ENCODE data around the gene RFPL3.
A peak's percentile ranks its signal among the peaks of the same experiment; 100 is the strongest.
"Not testable (repeated sequence)": the region's sequence is repeated elsewhere in the genome, so short reads cannot be mapped to it uniquely, and the experiment has no call there.

Gene RFPL3

DNA sequence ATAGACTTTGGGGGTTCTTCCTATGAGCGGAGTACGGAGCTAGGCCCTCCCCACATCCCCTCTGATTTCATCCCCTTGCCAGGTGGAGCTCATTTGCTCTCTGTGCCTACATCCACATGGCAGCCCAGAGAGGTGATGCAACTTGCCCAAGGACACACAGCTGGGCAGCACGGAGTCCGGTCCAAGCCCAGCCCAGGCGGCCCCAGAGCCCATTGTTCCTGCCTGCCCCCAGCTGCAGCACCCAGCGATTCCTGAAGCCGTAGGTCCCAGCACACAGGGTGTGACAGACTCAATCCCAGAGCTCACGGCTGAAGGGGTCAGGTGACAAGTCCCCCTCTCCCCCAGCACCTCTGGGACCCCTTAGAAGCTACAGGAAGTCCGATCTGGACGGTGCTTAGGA lies 22.2 kb upstream of the RFPL3 start:
- H2AFZ ChIP-seq (ENCODE audit: low read length), result no peak overlapping the region
- no peak overlapping the region for H3K4me2 ChIP-seq (ENCODE audit: insufficient read depth, low read length, poor library complexity, severe bottlenecking)
- peak overlapping the region; percentile 97 for H2BK5ac ChIP-seq (ENCODE audit: low read length)
- H3K18ac ChIP-seq (ENCODE audit: low read length), result peak overlapping the region; percentile 90
- peak overlapping the region; percentile 5 for H3K14ac ChIP-seq (ENCODE audit: low read length)
- H3K79me1 ChIP-seq (ENCODE audit: low read depth, low read length), result peaks cover 3% of the 10 kb centered on the region
- no peaks in the 10 kb centered on the region for H3K27me3 ChIP-seq (ENCODE audit: control insufficient read depth in 3 of 3, insufficient read depth in 3 of 3, low read depth in 1 of 3, low read length in 3 of 3)
- H3K23ac ChIP-seq (ENCODE audit: low read depth, low read length, poor library complexity), result no peak overlapping the region
- H3K36me3 ChIP-seq (replicated peaks in 1 of 2; ENCODE audit: control insufficient read depth in 2 of 2, insufficient read depth in 2 of 2, low read length in 2 of 2), result no peaks in the 10 kb centered on the region
- H2BK120ac ChIP-seq (ENCODE audit: low read depth, low read length), result peak overlapping the region; percentile 84
- H3K9me3 ChIP-seq (replicated peaks in 1 of 2; ENCODE audit: control insufficient read depth in 2 of 2, insufficient read depth in 1 of 2, low read depth in 1 of 2, low read length in 2 of 2), result peaks cover 0 to 2% of the 10 kb centered on the region in 2 donors
- no peak overlapping the region for H3K4me3 ChIP-seq (ENCODE audit: low read length in 2 of 2)
- H4K8ac ChIP-seq (ENCODE audit: low read depth, low read length), result peak overlapping the region; percentile 94
- peak overlapping the region; percentile 81 for H4K91ac ChIP-seq (ENCODE audit: low read depth, low read length, poor library complexity)
- peak overlapping the region; percentile 32 for H2BK15ac ChIP-seq (ENCODE audit: low read length)
- peak overlapping the region; percentile 63 for H2BK12ac ChIP-seq (ENCODE audit: low read length)
- peak overlapping the region; percentile 31 for H3K9ac ChIP-seq (ENCODE audit: low read depth, low read length, poor library complexity)
- peaks cover 35 to 47% of the 10 kb centered on the region in 2 donors for H3K4me1 ChIP-seq (ENCODE audit: control insufficient read depth in 2 of 2, insufficient read depth in 1 of 2, low read depth in 1 of 2, low read length in 2 of 2)
- no CpG with 5 or more reads among the region's 10 CpGs for WGBS, 2 donors (ENCODE audit: extremely low coverage in 2 of 2, insufficient read length in 2 of 2, insufficient replicate concordance in 1 of 2)
- peak overlapping the region; percentile 99 for H3K27ac ChIP-seq (replicated peaks; ENCODE audit: low read length)
- peak overlapping the region; percentile 93 for H2AK5ac ChIP-seq (ENCODE audit: low read depth, low read length)
- DNase-seq (ENCODE audit: low spot score), result no peak
- H3K4ac ChIP-seq (ENCODE audit: low read length), result peak overlapping the region; percentile 0

GRCh38 chr22:32336121-32336603 lies 21.5 kb upstream of the RFPL3 start:
- peaks cover 0 to 2% of the 10 kb centered on the region in 2 donors for H3K9me3 ChIP-seq (replicated peaks in 1 of 2; ENCODE audit: control insufficient read depth in 2 of 2, insufficient read depth in 1 of 2, low read depth in 1 of 2, low read length in 2 of 2)
- no peak overlapping the region for H3K4me2 ChIP-seq (ENCODE audit: insufficient read depth, low read length, poor library complexity, severe bottlenecking)
- peak overlapping the region; percentile 9 for H2AFZ ChIP-seq (ENCODE audit: low read length)
- H2BK12ac ChIP-seq (ENCODE audit: low read length), result no peak overlapping the region
- H3K23ac ChIP-seq (ENCODE audit: low read depth, low read length, poor library complexity), result no peak overlapping the region
- H3K4me3 ChIP-seq (ENCODE audit: low read length in 2 of 2), result no peak overlapping the region
- H3K14ac ChIP-seq (ENCODE audit: low read length), result no peak overlapping the region
- no peak overlapping the region for H4K91ac ChIP-seq (ENCODE audit: low read depth, low read length, poor library complexity)
- peak overlapping the region; percentile 99 for H3K27ac ChIP-seq (replicated peaks; ENCODE audit: low read length)
- H3K36me3 ChIP-seq (replicated peaks in 1 of 2; ENCODE audit: control insufficient read depth in 2 of 2, insufficient read depth in 2 of 2, low read length in 2 of 2), result no peaks in the 10 kb centered on the region
- H3K4me1 ChIP-seq (ENCODE audit: control insufficient read depth in 2 of 2, insufficient read depth in 1 of 2, low read depth in 1 of 2, low read length in 2 of 2), result peaks cover 42 to 53% of the 10 kb centered on the region in 2 donors
- peak overlapping the region; percentile 97 for H2BK5ac ChIP-seq (ENCODE audit: low read length)
- H3K79me1 ChIP-seq (ENCODE audit: low read depth, low read length), result peaks cover 3% of the 10 kb centered on the region
- no peaks in the 10 kb centered on the region for H3K27me3 ChIP-seq (ENCODE audit: control insufficient read depth in 3 of 3, insufficient read depth in 3 of 3, low read depth in 1 of 3, low read length in 3 of 3)
- H2BK15ac ChIP-seq (ENCODE audit: low read length), result no peak overlapping the region
- H2BK120ac ChIP-seq (ENCODE audit: low read depth, low read length), result peak overlapping the region; percentile 64
- peak; percentile 78 for DNase-seq (ENCODE audit: low spot score)
- no peak overlapping the region for H2AK5ac ChIP-seq (ENCODE audit: low read depth, low read length)
- no CpG with 5 or more reads among the region's 13 CpGs for WGBS, 2 donors (ENCODE audit: extremely low coverage in 2 of 2, insufficient read length in 2 of 2, insufficient replicate concordance in 1 of 2)
- no peak overlapping the region for H3K4ac ChIP-seq (ENCODE audit: low read length)
- H3K18ac ChIP-seq (ENCODE audit: low read length), result no peak overlapping the region
- H3K9ac ChIP-seq (ENCODE audit: low read depth, low read length, poor library complexity), result no peak overlapping the region
- H4K8ac ChIP-seq (ENCODE audit: low read depth, low read length), result no peak overlapping the region

GRCh38 chr22:32336771-32337424 lies 20.8 kb upstream of the RFPL3 start:
- Histone ChIP-seq H3K79me1 (ENCODE audit: low read depth, low read length) (peaks cover 3% of the 10 kb centered on the region), H4K8ac (ENCODE audit: low read depth, low read length) (no peak overlapping the region), H3K4me1 (ENCODE audit: control insufficient read depth in 2 of 2, insufficient read depth in 1 of 2, low read depth in 1 of 2, low read length in 2 of 2) (peaks cover 48 to 56% of the 10 kb centered on the region in 2 donors), H3K27ac (replicated peaks; ENCODE audit: low read length) (peak overlapping the region; percentile 99), H3K4me3 (ENCODE audit: low read length in 2 of 2) (no peak overlapping the region), H3K14ac (ENCODE audit: low read length) (no peak overlapping the region), H4K91ac (ENCODE audit: low read depth, low read length, poor library complexity) (peak overlapping the region; percentile 95), H3K23ac (ENCODE audit: low read depth, low read length, poor library complexity) (no peak overlapping the region), H3K4me2 (ENCODE audit: insufficient read depth, low read length, poor library complexity, severe bottlenecking) (no peak overlapping the region), H2BK15ac (ENCODE audit: low read length) (no peak overlapping the region), H3K18ac (ENCODE audit: low read length) (peak overlapping the region; percentile 78), H2BK12ac (ENCODE audit: low read length) (peak overlapping the region; percentile 27), H2BK5ac (ENCODE audit: low read length) (peak overlapping the region; percentile 93), H3K36me3 (replicated peaks in 1 of 2; ENCODE audit: control insufficient read depth in 2 of 2, insufficient read depth in 2 of 2, low read length in 2 of 2) (no peaks in the 10 kb centered on the region), H3K9ac (ENCODE audit: low read depth, low read length, poor library complexity) (no peak overlapping the region), H3K27me3 (ENCODE audit: control insufficient read depth in 3 of 3, insufficient read depth in 3 of 3, low read depth in 1 of 3, low read length in 3 of 3) (no peaks in the 10 kb centered on the region), H2AFZ (ENCODE audit: low read length) (peak overlapping the region; percentile 9), H2AK5ac (ENCODE audit: low read depth, low read length) (peak overlapping the region; percentile 72), H3K9me3 (replicated peaks in 1 of 2; ENCODE audit: control insufficient read depth in 2 of 2, insufficient read depth in 1 of 2, low read depth in 1 of 2, low read length in 2 of 2) (peaks cover 0 to 2% of the 10 kb centered on the region in 2 donors), H2BK120ac (ENCODE audit: low read depth, low read length) (peak overlapping the region; percentile 50), H3K4ac (ENCODE audit: low read length) (peak overlapping the region; percentile 13)
- DNase-seq (ENCODE audit: low spot score), result no peak
- no CpG with 5 or more reads among the region's 10 CpGs for WGBS, 2 donors (ENCODE audit: extremely low coverage in 2 of 2, insufficient read length in 2 of 2, insufficient replicate concordance in 1 of 2)

DNA sequence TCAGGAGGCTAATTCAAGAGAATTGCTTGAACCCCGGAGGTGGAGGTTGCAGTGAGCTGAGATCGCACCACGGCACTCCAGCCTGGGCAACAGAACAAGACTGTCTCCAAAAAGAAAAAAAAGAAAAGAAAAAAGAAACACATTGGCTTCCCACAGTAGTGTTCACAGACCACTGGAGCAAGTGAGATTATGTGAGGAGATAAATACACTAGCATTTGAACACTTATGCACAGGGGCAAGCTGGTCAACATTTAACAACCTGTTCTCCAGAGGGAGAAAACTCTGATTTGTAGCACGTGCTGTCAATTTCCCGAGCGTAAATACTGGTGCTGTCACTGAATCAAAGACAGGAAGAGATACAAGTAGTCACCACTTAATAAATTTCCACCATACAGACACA lies 20.2 kb upstream of the RFPL3 start:
- H2BK12ac ChIP-seq (ENCODE audit: low read length); H3K9me3 ChIP-seq (replicated peaks in 1 of 2; ENCODE audit: control insufficient read depth in 2 of 2, insufficient read depth in 1 of 2, low read depth in 1 of 2, low read length in 2 of 2); H3K79me1 ChIP-seq (ENCODE audit: low read depth, low read length); H4K8ac ChIP-seq (ENCODE audit: low read depth, low read length); H3K4me2 ChIP-seq (ENCODE audit: insufficient read depth, low read length, poor library complexity, severe bottlenecking); H3K23ac ChIP-seq (ENCODE audit: low read depth, low read length, poor library complexity); H2AK5ac ChIP-seq (ENCODE audit: low read depth, low read length); H3K14ac ChIP-seq (ENCODE audit: low read length); H3K4ac ChIP-seq (ENCODE audit: low read length); H2BK15ac ChIP-seq (ENCODE audit: low read length); H3K9ac ChIP-seq (ENCODE audit: low read depth, low read length, poor library complexity); H3K36me3 ChIP-seq (replicated peaks in 1 of 2; ENCODE audit: control insufficient read depth in 2 of 2, insufficient read depth in 2 of 2, low read length in 2 of 2); H3K4me3 ChIP-seq (ENCODE audit: low read length in 2 of 2); DNase-seq (ENCODE audit: low spot score); H4K91ac ChIP-seq (ENCODE audit: low read depth, low read length, poor library complexity); H3K27me3 ChIP-seq (ENCODE audit: control insufficient read depth in 3 of 3, insufficient read depth in 3 of 3, low read depth in 1 of 3, low read length in 3 of 3): not testable (repeated sequence)
- peak overlapping the region; percentile 93 for H2BK5ac ChIP-seq (ENCODE audit: low read length)
- no CpG with 5 or more reads among the region's 6 CpGs for WGBS, 2 donors (ENCODE audit: extremely low coverage in 2 of 2, insufficient read length in 2 of 2, insufficient replicate concordance in 1 of 2)
- peak overlapping the region; percentile 99 for H3K27ac ChIP-seq (replicated peaks; ENCODE audit: low read length)
- peaks cover 50 to 52% of the 10 kb centered on the region in 2 donors for H3K4me1 ChIP-seq (ENCODE audit: control insufficient read depth in 2 of 2, insufficient read depth in 1 of 2, low read depth in 1 of 2, low read length in 2 of 2)
- peak overlapping the region; percentile 50 for H2BK120ac ChIP-seq (ENCODE audit: low read depth, low read length)
- H2AFZ ChIP-seq (ENCODE audit: low read length), result peak overlapping the region; percentile 9
- H3K18ac ChIP-seq (ENCODE audit: low read length), result peak overlapping the region; percentile 78
